GM18507 (cell line): ENCODE results near the gene SUSD3.

ENCODE experiments used
- DNase-seq: peaks from one replicate; pipeline ENCODE4 v3.0.0; 2011; ENCODE audit warnings: low read depth; ENCODE audit not compliant: insufficient read length; ENCODE audit errors: extremely low spot score
- FAIRE-seq: peaks from 2 replicates; lab custom pipeline; 2011; peaks lifted over from hg19 to GRCh38; lab: Jason Lieb, UNC

The SUSD3 gene

DNA sequence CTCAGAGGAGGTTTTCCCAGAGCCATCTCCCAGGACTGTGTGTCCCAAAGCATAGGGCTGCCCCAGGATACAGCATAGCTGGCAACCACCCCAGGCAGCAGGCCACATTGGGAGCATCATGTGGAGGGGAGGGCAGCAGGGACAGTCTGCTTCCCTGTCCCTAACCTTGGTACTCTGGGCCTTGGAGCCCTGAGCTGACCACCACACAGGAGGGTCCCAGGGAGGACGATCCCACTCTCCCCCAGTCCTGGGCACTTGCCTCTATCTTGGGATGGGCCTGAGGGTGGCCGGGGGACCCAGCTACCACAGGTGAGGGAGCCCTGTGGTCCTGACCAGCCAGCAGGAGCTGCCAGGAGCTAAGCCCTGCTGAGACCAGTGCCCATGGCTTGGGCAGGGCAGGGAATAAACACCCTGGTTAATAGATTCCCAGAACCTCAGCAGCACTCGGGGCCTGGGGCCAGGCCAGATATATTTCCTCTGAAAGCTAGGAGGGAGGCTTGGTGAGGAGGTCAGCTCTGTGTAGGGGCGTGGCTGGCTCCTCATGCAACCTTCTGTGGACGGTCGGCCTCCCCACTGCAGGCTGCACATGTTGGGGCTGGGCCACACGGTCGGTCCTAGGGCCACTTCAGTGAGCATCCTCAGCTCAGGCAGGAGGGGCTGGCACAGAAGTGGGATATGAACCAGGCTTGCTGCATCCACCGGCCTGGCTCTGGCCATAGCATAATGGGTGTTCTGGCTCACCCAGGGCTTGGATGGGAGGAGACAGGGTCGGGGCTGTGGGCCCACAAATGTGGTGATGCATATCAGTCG is 71.4 kb downstream of the SUSD3 start:
- FAIRE-seq (no peak), DNase-seq (no peak)

DNA sequence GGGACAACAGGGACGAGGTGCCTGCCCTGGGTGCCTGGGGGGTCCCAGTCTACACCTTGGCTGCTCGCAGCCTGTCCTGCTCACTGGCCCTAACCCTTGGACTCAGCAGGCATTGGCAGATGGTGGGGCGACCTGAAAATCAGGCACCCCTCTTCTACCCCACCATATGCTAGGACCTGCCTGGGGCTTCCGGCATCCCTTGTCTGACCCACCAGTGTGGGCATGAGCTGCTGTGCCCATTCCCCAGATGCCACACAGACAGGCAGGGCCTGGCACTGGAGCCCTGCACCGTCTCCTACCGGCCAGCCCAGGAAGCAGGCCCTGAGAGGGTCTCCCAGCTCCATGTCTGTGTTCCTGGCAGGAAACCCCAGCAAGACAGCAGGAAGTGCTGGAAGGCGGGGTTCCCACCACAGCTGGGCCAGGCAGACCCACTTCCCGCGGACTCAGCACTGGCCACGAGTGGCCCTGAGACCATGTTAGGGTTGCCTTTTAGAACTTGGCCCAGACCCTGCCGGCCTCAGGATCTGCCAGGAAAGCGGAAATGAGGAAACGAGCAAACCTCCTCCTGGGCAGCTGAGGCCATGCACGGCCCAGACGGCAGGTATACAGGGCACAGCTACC is 72.5 kb downstream of the SUSD3 start:
- no peak for FAIRE-seq
- no peak for DNase-seq

DNA sequence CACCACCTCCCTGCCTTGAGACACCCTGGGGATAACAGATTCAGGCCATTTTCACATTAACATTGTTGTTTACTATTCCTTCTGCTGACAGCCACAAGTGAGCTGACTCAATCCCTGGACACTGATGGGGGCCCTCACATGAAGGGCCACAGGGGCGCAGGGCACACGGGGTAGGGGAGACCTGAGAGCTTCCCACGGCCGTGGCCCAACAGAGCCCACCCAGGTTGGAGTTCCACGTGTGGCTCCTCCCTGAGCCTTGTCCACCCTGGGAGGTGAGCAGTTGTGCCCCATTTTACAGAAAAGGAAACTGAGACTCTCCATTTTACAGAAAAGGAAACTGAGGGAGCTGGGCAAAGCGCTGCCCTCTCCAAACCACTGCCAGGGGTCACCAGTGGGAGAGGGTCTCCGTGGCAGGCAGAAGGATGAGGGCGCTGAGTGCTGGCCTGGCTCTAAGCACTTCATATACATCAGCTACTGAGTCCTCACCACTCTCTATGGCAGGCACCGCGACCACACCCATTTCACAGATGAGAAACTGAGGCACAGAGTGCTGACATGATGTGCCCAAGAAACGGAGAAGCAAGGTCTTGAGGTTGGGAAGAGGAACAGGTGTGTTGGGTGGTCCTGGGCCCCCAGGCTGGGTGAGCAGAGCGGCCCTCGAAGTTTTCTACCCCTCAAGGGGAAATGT is 73.2 kb downstream of the SUSD3 start:
- DNase-seq = no peak
- no peak for FAIRE-seq

DNA sequence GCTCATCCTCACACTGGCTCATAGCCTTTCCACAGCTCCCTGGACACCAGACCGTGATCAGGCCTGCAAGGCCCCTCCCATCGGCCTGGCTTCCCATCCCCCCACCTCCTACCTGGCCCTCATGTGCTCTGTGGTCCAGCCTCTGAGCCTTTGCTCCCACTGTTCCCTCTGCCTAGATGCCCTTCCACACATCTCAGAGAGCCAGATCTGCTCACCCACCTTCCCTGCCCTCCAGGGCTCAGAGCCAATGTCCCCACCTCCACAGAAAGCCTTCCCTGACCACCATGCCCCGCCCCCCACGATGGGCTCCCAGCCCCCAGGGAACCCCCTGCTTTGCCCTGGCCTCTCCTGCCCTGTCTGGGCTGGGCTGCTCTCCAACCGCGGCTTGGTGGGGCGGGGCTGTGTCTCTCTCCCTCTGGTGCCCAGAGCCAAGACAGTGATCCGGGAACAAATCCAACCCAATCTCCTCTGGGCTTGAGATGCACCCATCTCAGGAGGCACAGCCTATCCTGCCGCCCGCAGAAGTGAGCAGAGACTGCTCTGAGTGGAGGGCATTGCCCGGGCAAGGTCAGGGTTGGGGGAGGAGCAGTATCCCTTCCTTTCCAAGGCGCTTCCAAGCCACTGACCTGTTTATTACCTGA is 73.9 kb downstream of the SUSD3 start:
- FAIRE-seq (no peak), DNase-seq (no peak)

DNA sequence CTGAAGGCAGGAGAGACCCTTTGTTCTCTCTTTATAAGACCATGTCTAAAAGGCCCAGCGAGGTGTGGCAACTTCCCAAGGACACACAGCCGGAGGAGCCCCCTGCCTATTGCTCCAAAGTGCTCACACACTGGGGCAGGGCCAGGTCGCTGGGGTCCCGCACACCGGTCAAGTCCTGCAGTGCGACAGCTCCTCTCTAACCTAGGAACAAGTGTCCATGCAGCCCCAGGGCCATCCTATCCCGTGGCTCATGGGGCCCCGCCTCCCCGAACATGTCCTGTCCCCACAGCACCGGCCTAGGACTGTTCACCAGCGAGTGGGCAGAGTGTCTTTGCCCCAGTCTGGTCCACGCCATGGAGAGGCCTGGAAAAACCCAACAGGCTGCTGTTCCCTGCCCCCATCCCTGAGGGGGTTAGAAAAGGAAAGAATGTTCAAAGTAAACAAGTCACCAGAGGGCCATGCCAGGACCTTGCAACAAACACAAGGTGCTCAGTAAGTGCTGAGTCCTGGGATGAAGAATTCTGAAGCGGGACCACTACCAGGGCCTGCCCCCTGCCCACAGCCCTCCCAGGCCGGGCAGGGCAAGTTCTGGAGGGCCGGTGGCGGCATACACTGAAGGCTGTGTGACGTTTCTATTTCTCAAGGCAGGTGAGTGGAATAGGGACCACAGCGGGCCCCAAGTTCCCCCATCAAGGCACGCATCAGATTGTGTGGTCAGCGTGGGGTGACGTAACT is 74.6 kb downstream of the SUSD3 start:
- FAIRE-seq (peak; percentile 57), DNase-seq (no peak)

DNA sequence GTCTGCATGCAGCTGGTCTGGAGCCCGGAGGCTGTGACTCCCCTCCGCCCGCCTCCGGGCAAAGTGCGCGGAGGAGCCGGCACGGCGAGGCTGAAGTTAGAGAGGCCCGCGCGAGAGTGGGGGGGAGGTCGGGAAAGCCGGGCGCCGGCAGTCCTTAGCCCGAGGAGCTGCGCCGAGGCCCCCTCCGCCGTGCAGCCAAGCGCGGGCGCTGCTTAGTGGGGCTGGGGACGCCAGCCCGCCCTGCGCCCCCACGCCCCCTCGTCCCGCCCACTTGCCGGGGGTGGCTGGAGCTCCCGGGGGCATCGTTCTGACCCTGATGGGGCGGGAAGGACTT is 75.1 kb downstream of the SUSD3 start:
- no peak for FAIRE-seq
- no peak for DNase-seq

DNA sequence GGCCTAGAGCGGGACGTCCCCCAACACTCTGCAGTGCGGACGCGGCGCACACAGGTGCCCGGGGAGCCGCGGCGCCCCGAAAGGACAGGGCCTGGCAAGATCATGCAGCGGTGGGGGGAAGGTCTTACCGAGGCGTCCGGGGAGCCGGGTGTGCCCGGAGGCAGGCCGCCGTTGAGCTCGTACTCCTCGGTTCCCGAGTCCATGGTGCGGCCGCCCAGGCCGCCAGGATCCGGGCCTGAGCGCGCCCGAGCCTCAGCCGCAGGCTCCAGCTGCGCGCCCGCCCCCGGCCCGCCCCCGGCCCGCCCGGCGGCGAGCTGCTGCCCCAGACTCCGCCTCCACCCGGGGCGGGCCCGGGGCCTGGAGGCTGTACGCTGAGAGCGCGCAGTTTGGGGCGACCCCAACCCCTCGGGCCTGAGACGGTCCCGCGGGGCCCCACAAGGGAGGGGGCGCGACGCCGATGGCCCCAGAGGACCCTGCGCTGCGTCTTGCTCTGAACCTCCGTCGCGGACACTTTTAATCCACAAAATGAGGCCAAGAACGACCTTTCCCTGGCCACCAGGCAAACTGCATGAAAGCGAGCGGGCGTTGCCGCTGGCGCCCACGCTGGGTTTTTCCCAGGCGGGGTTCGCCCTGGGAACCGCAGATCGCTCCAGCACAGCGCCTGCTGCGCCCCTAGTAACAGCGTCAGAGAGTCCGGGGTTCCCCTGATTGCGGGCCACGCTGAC is 75.7 kb downstream of the SUSD3 start, which contains the start of gene NINJ1:
Gene NINJ1 (minus strand): TSS at position 237 of the 725 bp plus-strand sequence. CDS start 34 bp downstream, at position 203.
- FAIRE-seq (peak; percentile 80), DNase-seq (peak; percentile 64)
